ENCODE data around the gene PDE9A. TPM values are rescaled to one million over a fixed set of nuclear protein-coding genes. Genes with fewer than 3 reads are reported as not detected.
A peak's percentile ranks its signal among the peaks of the same experiment; 100 is the strongest.

PDE9A gene
- total RNA-seq, 4 donors from 2014 or later: 26.7 to 30.6 (median 28.7) TPM

DNA sequence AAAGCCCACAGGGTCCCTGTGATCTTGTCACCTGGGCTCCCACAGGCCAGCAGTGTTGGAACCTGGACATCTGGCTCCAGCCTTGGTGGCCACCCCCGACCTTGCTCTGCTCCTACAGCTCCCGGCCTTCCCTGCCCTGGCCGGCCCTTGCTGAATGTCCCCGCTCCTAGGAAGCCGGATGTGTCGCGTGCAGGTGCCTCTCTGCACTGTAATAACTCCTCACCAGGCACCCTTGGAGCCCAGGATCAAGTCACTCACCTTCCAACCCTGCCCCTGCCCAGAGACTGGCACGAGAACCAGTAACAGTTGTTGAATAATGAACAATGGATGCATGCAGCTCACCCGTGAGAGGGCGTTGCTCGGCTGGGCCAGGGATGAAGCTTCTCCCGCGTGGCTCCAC, 12.1 kb downstream of the PDE9A start:
- TF ChIP-seq POLR2A (IDR thresholded peaks at IDR 0.05): no peak
- TF ChIP-seq, protein P1, sequence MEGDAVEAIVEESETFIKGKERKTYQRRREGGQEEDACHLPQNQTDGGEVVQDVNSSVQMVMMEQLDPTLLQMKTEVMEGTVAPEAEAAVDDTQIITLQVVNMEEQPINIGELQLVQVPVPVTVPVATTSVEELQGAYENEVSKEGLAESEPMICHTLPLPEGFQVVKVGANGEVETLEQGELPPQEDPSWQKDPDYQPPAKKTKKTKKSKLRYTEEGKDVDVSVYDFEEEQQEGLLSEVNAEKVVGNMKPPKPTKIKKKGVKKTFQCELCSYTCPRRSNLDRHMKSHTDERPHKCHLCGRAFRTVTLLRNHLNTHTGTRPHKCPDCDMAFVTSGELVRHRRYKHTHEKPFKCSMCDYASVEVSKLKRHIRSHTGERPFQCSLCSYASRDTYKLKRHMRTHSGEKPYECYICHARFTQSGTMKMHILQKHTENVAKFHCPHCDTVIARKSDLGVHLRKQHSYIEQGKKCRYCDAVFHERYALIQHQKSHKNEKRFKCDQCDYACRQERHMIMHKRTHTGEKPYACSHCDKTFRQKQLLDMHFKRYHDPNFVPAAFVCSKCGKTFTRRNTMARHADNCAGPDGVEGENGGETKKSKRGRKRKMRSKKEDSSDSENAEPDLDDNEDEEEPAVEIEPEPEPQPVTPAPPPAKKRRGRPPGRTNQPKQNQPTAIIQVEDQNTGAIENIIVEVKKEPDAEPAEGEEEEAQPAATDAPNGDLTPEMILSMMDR (IDR thresholded peaks at IDR 0.05): no peak
- TF ChIP-seq EP300 (IDR thresholded peaks at IDR 0.05): no peak
- peaks cover 0 to 66% (median 33%) of the 10 kb centered on the region in 4 donors for H3K4me1 ChIP-seq
- no peaks in the 10 kb centered on the region for H3K9me3 ChIP-seq
- H3K27me3 ChIP-seq: no peaks in the 10 kb centered on the region
- H3K36me3 ChIP-seq: no peaks in the 10 kb centered on the region
- no peak for DNase-seq (ENCODE audit: low spot score in 2 of 2)
- WGBS, 2 donors: 71 to 89% methylated on average over 13 of the region's 13 CpGs
- no peak overlapping the region for H3K4me3 ChIP-seq
- peak overlapping the region; percentile 69 to 90 (median 84) for H3K27ac ChIP-seq

DNA sequence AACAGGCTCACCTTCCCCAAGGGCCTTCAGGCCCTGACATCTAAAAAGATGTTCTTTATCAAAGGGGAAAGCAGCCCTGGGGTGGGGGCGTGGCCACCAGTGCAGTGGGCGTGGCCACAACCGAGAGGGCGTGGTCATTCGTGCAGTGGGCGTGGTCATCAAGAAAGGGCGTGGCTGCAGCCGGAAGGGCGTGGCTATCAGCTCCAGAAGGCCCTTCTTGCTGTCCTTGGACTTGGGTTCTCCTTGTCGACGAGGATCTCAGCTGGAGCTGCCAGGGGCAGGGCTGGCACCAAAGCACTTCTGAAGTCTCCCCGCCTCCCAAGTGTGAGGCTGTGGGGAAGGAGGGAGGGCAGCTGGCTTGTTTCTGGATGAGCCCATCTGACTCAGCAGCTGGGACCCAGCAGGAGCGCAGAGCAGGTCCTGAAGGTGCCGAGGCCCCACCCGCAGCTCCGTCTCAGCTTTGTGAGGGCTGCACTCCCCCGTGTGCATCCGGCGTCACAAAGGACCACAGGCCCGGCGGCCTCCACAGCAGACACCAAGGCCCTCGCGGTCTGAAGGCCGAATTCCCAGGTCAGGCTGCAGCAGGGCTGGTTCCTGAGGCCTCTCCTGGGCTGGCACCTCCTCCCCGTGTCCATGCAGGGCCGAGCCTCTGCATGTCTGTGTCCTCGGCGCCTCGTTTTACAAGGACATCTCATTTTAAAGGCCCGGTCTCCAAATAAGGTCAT, 12.8 kb downstream of the PDE9A start:
- Histone ChIP-seq H3K27ac (peak overlapping the region; percentile 69 to 90 (median 84)), H3K27me3 (no peaks in the 10 kb centered on the region), H3K4me1 (peaks cover 3 to 71% (median 34%) of the 10 kb centered on the region in 4 donors), H3K9me3 (no peaks in the 10 kb centered on the region), H3K36me3 (no peaks in the 10 kb centered on the region), H3K4me3 (peak overlapping the region in 3 of 4 donors; percentile 26 to 41 (median 28))
- TF ChIP-seq, protein P1 (IDR thresholded peaks at IDR 0.05): no peak
- peak in 1 of 2 donors; percentile 70 for TF ChIP-seq EP300 (IDR thresholded peaks at IDR 0.05)
- peak in 1 of 2 donors; percentile 31 for TF ChIP-seq POLR2A (IDR thresholded peaks at IDR 0.05)
- no peak for DNase-seq (ENCODE audit: low spot score in 2 of 2)
- 52 to 65% methylated on average over 22 to 29 of the region's 30 CpGs for WGBS, 2 donors

DNA sequence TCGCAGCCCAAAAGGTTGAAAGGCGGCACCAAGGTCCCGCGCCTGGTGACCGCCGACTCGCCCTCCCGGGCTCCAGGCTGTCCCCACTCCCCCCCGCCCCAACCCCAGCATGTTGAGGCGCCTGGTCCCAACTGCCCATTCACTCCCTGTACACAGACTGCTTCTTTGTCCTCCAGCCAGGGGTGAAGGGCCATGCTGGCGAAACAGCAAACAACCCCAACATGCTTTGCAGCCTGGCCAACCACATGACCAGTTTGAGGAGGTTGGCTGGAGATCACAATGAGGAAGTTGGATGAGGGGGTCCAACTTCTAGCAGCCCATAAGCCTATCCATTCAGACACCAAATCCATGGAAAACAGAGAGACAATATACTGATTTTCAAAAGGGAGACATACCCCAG, 13.5 kb downstream of the PDE9A start:
- TF ChIP-seq, protein P1 (IDR thresholded peaks at IDR 0.05): no peak
- TF ChIP-seq POLR2A (IDR thresholded peaks at IDR 0.05) (no peak), EP300 (IDR thresholded peaks at IDR 0.05) (peak in 1 of 2 donors; percentile 88)
- Histone ChIP-seq H3K27me3 (no peaks in the 10 kb centered on the region), H3K27ac (peak overlapping the region; percentile 69 to 90 (median 84)), H3K4me1 (peaks cover 3 to 78% (median 38%) of the 10 kb centered on the region in 4 donors), H3K36me3 (no peaks in the 10 kb centered on the region), H3K9me3 (no peaks in the 10 kb centered on the region), H3K4me3 (peak overlapping the region in 1 of 4 donors; percentile 41)
- no peak for DNase-seq (ENCODE audit: low spot score in 2 of 2)
- WGBS, 2 donors: 54 to 65% methylated on average over 11 of the region's 11 CpGs

DNA sequence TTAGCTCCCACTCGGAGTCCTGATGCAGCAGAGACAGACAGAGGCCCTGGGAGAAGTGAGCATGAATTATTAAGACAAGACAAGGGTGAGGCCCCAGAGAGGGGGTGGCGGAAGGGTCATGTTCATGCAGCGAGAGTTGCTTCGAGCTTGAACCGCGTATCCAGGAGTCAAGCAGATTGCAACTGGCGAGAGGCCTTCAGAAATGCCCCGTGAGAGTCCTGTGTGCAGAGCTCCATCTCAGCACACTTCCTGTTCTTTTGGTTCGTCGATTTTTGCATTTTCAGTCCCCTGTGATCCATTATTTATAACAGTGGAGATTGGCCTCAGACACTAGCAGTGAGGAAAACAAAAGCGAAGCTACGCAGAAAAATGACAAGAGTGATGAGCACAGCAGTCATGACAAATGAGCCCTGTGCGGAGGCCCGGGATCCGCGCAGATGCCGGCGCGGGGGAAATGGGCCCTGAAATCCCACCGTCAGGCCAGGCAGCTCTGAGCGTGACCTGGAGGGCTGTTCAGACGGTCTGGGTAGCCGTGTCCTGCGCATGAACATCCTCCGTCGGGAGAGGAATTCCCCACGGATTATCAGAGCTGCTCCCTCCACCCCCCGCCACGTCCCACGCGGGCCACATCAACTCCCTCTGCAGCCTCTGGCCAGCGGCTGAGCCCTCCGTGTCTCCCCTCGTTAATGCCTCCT, 15.0 kb downstream of the PDE9A start:
- peak overlapping the region; percentile 61 to 90 (median 80) for H3K27ac ChIP-seq
- DNase-seq (ENCODE audit: low spot score in 2 of 2): no peak

More for the DNA sequence above, 15.0 kb downstream of the PDE9A start:
- WGBS, 2 donors: 46 to 63% methylated on average over 26 to 34 of the region's 34 CpGs
- TF ChIP-seq EP300 (IDR thresholded peaks at IDR 0.05) (no peak), POLR2A (IDR thresholded peaks at IDR 0.05) (no peak)
- TF ChIP-seq, protein P1 (IDR thresholded peaks at IDR 0.05): no peak
- Histone ChIP-seq H3K9me3 (no peaks in the 10 kb centered on the region), H3K4me1 (peaks cover 3 to 92% (median 46%) of the 10 kb centered on the region in 4 donors), H3K36me3 (no peaks in the 10 kb centered on the region), H3K27me3 (no peaks in the 10 kb centered on the region), H3K4me3 (peak overlapping the region in 1 of 4 donors; percentile 1)
